Endothelial cell of umbilical vein (primary cell): ENCODE results near the gene TCERG1L. TPM values are rescaled to one million over a fixed set of nuclear protein-coding genes. Genes with fewer than 3 reads are reported as not detected.

Experiments
- BruUV-seq: library from RNA; stranded (reverse); fragments of 400-500 nt; replicated peaks from 2 replicates; lab custom pipeline; 2021; lab: Mats Ljungman, UMichigan
- CTCF ChIA-PET: fragments of 300-600, 350-600 bp; sonication (Branson Sonifier 250); formaldehyde crosslinking; loops from one replicate; lab custom pipeline; 2021; ENCODE audit warnings: antibody characterized with exemption, inconsistent platforms; lab: Charles Lee
- POLR2A ChIA-PET: fragments of 300-600, 350-600 bp; sonication (Branson Sonifier 250); formaldehyde crosslinking; loops from one replicate; lab custom pipeline; 2021; ENCODE audit warnings: antibody characterized with exemption, inconsistent platforms; lab: Charles Lee
- DNase-seq: peaks from one replicate; pipeline ENCODE4 v3.0.0-alpha.2; 2011; ENCODE audit warnings: low read depth, low spot score
- FAIRE-seq: peaks from 2 replicates; lab custom pipeline; 2011; peaks lifted over from hg19 to GRCh38; lab: Jason Lieb, UNC
- H2AFZ ChIP-seq: 2 replicates; pipeline ENCODE4 v1.6.0; 2012; ENCODE audit warnings: low read depth, low read length, control low read depth, inconsistent platforms
- H3K27ac ChIP-seq: 2 replicates; pipeline ENCODE4 v1.5.1; 2011; ENCODE audit warnings: low read depth, mild to moderate bottlenecking, control low read depth, low read length, moderate library complexity; ENCODE audit not compliant: insufficient read depth
- H3K27me3 ChIP-seq, 2 experiments: 2 replicates each; pipeline versions ENCODE4 v1.6.0 to v1.6.1; 2011; ENCODE audit warnings: low read length in 2 of 2, mixed read lengths in 1 of 2; ENCODE audit not compliant: control insufficient read depth in 2 of 2, insufficient read depth in 2 of 2
- H3K36me3 ChIP-seq, 2 experiments: 2 replicates in 1 of 2; 3 replicates in 1 of 2; pipeline ENCODE4 v1.5.1; 2011; ENCODE audit warnings: low read length in 2 of 2, mild to moderate bottlenecking in 1 of 2, moderate library complexity in 1 of 2; ENCODE audit not compliant: control insufficient read depth in 2 of 2, insufficient read depth in 2 of 2; ENCODE audit errors: extremely low read depth in 1 of 2
- H3K4me1 ChIP-seq: 3 replicates; pipeline ENCODE4 v1.5.1; 2011; ENCODE audit warnings: mild to moderate bottlenecking, low read length; ENCODE audit not compliant: control insufficient read depth, insufficient read depth; ENCODE audit errors: extremely low read depth
- H3K4me2 ChIP-seq: 2 replicates; pipeline ENCODE4 v1.6.1; 2011; ENCODE audit warnings: low read length, control low read depth, mixed read lengths; ENCODE audit not compliant: insufficient read depth
- H3K4me3 ChIP-seq, 3 experiments: fragments of 200-600 bp in 1 of 3; sonication (generic), shearing (Covaris generic) in 1 of 3; replicated peaks in 1 of 3; 2 replicates each; pipeline ENCODE4 v1.5.1; 2011 to 2016; ENCODE audit warnings: control low read depth in 3 of 3, low read length in 3 of 3, mild to moderate bottlenecking in 2 of 3, inconsistent platforms in 1 of 3, low read depth in 1 of 3, moderate library complexity in 1 of 3; ENCODE audit not compliant: insufficient read depth in 1 of 3
- H3K79me2 ChIP-seq: 2 replicates; pipeline ENCODE4 v1.6.0; 2012; ENCODE audit warnings: low read length, inconsistent platforms; ENCODE audit not compliant: control insufficient read depth, insufficient read depth
- H3K9ac ChIP-seq: replicated peaks from 2 replicates; pipeline ENCODE3; 2011; ENCODE audit warnings: low read length, control low read depth; ENCODE audit not compliant: insufficient read depth; ENCODE audit errors: extremely low read depth
- H3K9me1 ChIP-seq: replicated peaks from 3 replicates; pipeline ENCODE4 v1.6.0; 2011; ENCODE audit warnings: mild to moderate bottlenecking, low read length; ENCODE audit not compliant: control insufficient read depth, insufficient read depth; ENCODE audit errors: extremely low read depth
- H3K9me3 ChIP-seq: replicated peaks from 2 replicates; pipeline ENCODE4 v1.5.1; 2012; ENCODE audit warnings: low read length, inconsistent platforms; ENCODE audit not compliant: control insufficient read depth, insufficient read depth
- H4K20me1 ChIP-seq: replicated peaks from 2 replicates; pipeline ENCODE3; 2011; ENCODE audit warnings: mild to moderate bottlenecking, low read length; ENCODE audit not compliant: control insufficient read depth, insufficient read depth; ENCODE audit errors: extremely low read depth
- CTCF ChIP-seq, 2 donors: IDR thresholded peaks; 1 replicate in 1 of 2; 2 replicates in 1 of 2; pipeline ENCODE4 v1.5.1; 2011; ENCODE audit warnings: low read length in 2 of 2, mild to moderate bottlenecking in 2 of 2, moderate library complexity in 2 of 2, control low read depth in 1 of 2, inconsistent platforms in 1 of 2, low read depth in 1 of 2; ENCODE audit not compliant: insufficient read depth in 1 of 2; ENCODE audit errors: extremely low read depth in 1 of 2
- EZH2 ChIP-seq: IDR thresholded peaks from 2 replicates; pipeline ENCODE4 v1.6.1; 2012; ENCODE audit warnings: borderline replicate concordance, low read depth, mild to moderate bottlenecking, moderate library complexity, low read length, inconsistent platforms; ENCODE audit not compliant: severe bottlenecking
- FOS ChIP-seq: IDR thresholded peaks from 2 replicates; pipeline ENCODE4 v1.6.1; 2011; ENCODE audit warnings: mild to moderate bottlenecking, low read length, moderate library complexity, borderline replicate concordance; ENCODE audit not compliant: insufficient read depth
- GATA2 ChIP-seq: IDR thresholded peaks from 2 replicates; pipeline ENCODE4 v1.7.0; 2011; ENCODE audit warnings: low read depth, mild to moderate bottlenecking, moderate library complexity, mixed read lengths, low read length; ENCODE audit not compliant: insufficient read length, insufficient read depth
- JUN ChIP-seq: IDR thresholded peaks from 2 replicates; pipeline ENCODE4 v1.6.1; 2011; ENCODE audit warnings: borderline replicate concordance, low read depth; ENCODE audit not compliant: insufficient read length, insufficient read depth
- MAX ChIP-seq: IDR thresholded peaks from 2 replicates; pipeline ENCODE4 v1.6.1; 2011; ENCODE audit not compliant: insufficient read depth, insufficient read length
- MYC ChIP-seq: IDR thresholded peaks from one replicate; pipeline ENCODE4 v1.6.1; 2011; ENCODE audit warnings: mild to moderate bottlenecking, low read depth, low read length
- POLR2A ChIP-seq: IDR thresholded peaks from 2 replicates; pipeline ENCODE4 v1.6.1; 2012; ENCODE audit warnings: low read depth, mild to moderate bottlenecking, control low read depth, low read length
- POLR2AphosphoS5 ChIP-seq: IDR thresholded peaks from 2 replicates; pipeline ENCODE4 v1.6.1; 2012; ENCODE audit warnings: low read depth, mild to moderate bottlenecking, control low read depth, low read length, moderate library complexity; ENCODE audit not compliant: insufficient read depth
- dilution Hi-C: fragments of 300-500 bp; cut with MboI; formaldehyde crosslinking; loops from one replicate; pipeline ENCODE4 v1.15.0; 2019; ENCODE audit warnings: low sequenced_read_pairs; ENCODE audit not compliant: extremely low pct_ligation_motif_present
- intact Hi-C: fragments of 100-400 bp; cut with micrococcal nuclease; formaldehyde crosslinking; loops from one replicate; pipeline ENCODE4 v1.10.0; 2022
- polyA plus RNA-seq, 4 experiments: library from polyadenylated mRNA; depleted of rRNA in 3 of 4; stranded (reverse) in 3 of 4; unstranded in 1 of 4; fragments of >200 nt; gene quantifications; 2 replicates each; pipeline versions ENCODE4 v1.2.1 to v1.2.3, GENCODE V29; 2011 to 2012; ENCODE audit warnings: missing spikeins in 1 of 4
- total RNA-seq: library from RNA; stranded (reverse); gene quantifications from 2 replicates; pipeline ENCODE4 v1.2.3, GENCODE V29; 2021

Gene TCERG1L
- total and polyA plus RNA-seq, 2 donors (not counting 3 experiments of a cell fraction or from before 2014, with no cell fraction given): not detected

GRCh38 chr10:131318814-131319213 is 7.3 kb upstream of the TCERG1L start:
- TF ChIP-seq JUN: no peak
- no peak for TF ChIP-seq EZH2
- TF ChIP-seq MAX: no peak
- FAIRE-seq: no peak
- Histone ChIP-seq H3K9me1 (no peaks in the 10 kb centered on the region), H3K4me2 (no peak overlapping the region), H4K20me1 (no peaks in the 10 kb centered on the region), H3K4me3 (no peak overlapping the region), H3K36me3 (no peaks in the 10 kb centered on the region), H3K4me1 (no peaks in the 10 kb centered on the region), H3K9me3 (peaks cover 2% of the 10 kb centered on the region), H3K79me2 (no peaks in the 10 kb centered on the region), H3K9ac (no peak overlapping the region), H2AFZ (no peak overlapping the region), H3K27me3 (no peaks in the 10 kb centered on the region), H3K27ac (no peak overlapping the region)
- DNase-seq: no peak
- BruUV-seq: no TSS peak
- intact Hi-C loops: no loop called here
- dilution Hi-C loops: no loop called here
- ChIA-PET CTCF (no interaction called here), POLR2A (no interaction called here)

- Histone ChIP-seq H3K79me2 (no peaks in the 10 kb centered on the region), H3K9me3 (peaks cover 2% of the 10 kb centered on the region), H3K4me1 (no peaks in the 10 kb centered on the region), H3K4me2 (no peak overlapping the region), H4K20me1 (no peaks in the 10 kb centered on the region), H3K36me3 (no peaks in the 10 kb centered on the region), H3K9ac (no peak overlapping the region), H2AFZ (no peak overlapping the region), H3K9me1 (no peaks in the 10 kb centered on the region), H3K4me3 (no peak overlapping the region), H3K27me3 (no peaks in the 10 kb centered on the region), H3K27ac (no peak overlapping the region)
- POLR2A ChIA-PET: no interaction called here
- TF ChIP-seq MYC: no peak
- TF ChIP-seq POLR2A: no peak
- TF ChIP-seq JUN: no peak
- no peak for TF ChIP-seq FOS
- TF ChIP-seq CTCF (IDR thresholded peaks at IDR 0.05; ENCODE audit: extremely low read depth in 1 of 2, insufficient read depth in 1 of 2, low read depth in 1 of 2, low read length in 2 of 2): no peak
- no peak for TF ChIP-seq MAX
- TF ChIP-seq POLR2AphosphoS5: no peak
- no peak for TF ChIP-seq GATA2
- TF ChIP-seq EZH2: no peak
- DNase-seq (no peak), FAIRE-seq (no peak)
- dilution Hi-C loops: no loop called here
- BruUV-seq: no TSS peak
- intact Hi-C loops: no loop called here
- CTCF ChIA-PET: no interaction called here
These were observed 6.8 kb upstream of the TCERG1L start for GRCh38 chr10:131318291-131318690.
